ENCODE results near the gene UNC5C.
"Not testable (repeated sequence)": the region's sequence is repeated elsewhere in the genome, so short reads cannot be mapped to it uniquely, and the experiment has no call there.

Gene UNC5C

GRCh38 chr4:95161781-95162469 is 386.8 kb downstream of the UNC5C start:
- no peak for DNase-seq

- no peak for DNase-seq
These were observed 389.4 kb downstream of the UNC5C start for GRCh38 chr4:95159384-95159783.

GRCh38 chr4:95158626-95159025 is 390.1 kb downstream of the UNC5C start:
- no peak for DNase-seq

GRCh38 chr4:95158045-95158444 is 390.7 kb downstream of the UNC5C start:
- no peak for DNase-seq

- DNase-seq: no peak
These were observed 391.2 kb downstream of the UNC5C start for GRCh38 chr4:95157596-95157995.

- no peak for DNase-seq
These were observed 392.4 kb downstream of the UNC5C start for GRCh38 chr4:95156452-95156765.

GRCh38 chr4:95155759-95156451 is 392.9 kb downstream of the UNC5C start:
- no peak for DNase-seq

- DNase-seq: no peak
These were observed 395.6 kb downstream of the UNC5C start for GRCh38 chr4:95153182-95153581.

- DNase-seq: no peak
These were observed 397.5 kb downstream of the UNC5C start for GRCh38 chr4:95151255-95151654.

- DNase-seq: no peak
These were observed 405.8 kb downstream of the UNC5C start for GRCh38 chr4:95142932-95143331.

GRCh38 chr4:95141361-95141760 is 407.4 kb downstream of the UNC5C start:
- DNase-seq: no peak

- not testable (repeated sequence) for DNase-seq
These were observed 409.3 kb downstream of the UNC5C start for GRCh38 chr4:95139424-95139823.

GRCh38 chr4:95134016-95134415 is 414.8 kb downstream of the UNC5C start:
- not testable (repeated sequence) for DNase-seq

GRCh38 chr4:95129821-95130311 is 418.9 kb downstream of the UNC5C start:
- DNase-seq: no peak

- DNase-seq: no peak
These were observed 419.7 kb downstream of the UNC5C start for GRCh38 chr4:95129031-95129430.

GRCh38 chr4:95124906-95125504 is 423.8 kb downstream of the UNC5C start:
- peak; percentile 57 for DNase-seq

GRCh38 chr4:95122001-95122400 is 426.8 kb downstream of the UNC5C start:
- no peak for DNase-seq

- no peak for DNase-seq
These were observed 428.3 kb downstream of the UNC5C start for GRCh38 chr4:95120456-95120855.

- no peak for DNase-seq
These were observed 430.3 kb downstream of the UNC5C start for GRCh38 chr4:95118497-95118896.

- DNase-seq: no peak
These were observed 434.3 kb downstream of the UNC5C start for GRCh38 chr4:95114521-95114920.
